ENCODE results near the gene SMG5. TPM values are rescaled to one million over a fixed set of nuclear protein-coding genes. Genes with fewer than 3 reads are reported as not detected.

SMG5 gene
- total and polyA plus RNA-seq, 8 donors, result 15.9 to 42.8 (median 26.4) TPM

- no peaks in the 10 kb centered on the region for H3K9me3 ChIP-seq
- DNase-seq (no peak), ATAC-seq (no peak), FAIRE-seq (no peak)
- no peak overlapping the region for H3K27ac ChIP-seq
- H3K4me3 ChIP-seq, result no peak overlapping the region
- peaks cover 0 to 3% (median 0%) of the 10 kb centered on the region in 3 donors for H3K4me1 ChIP-seq
- no peaks in the 10 kb centered on the region for H3K27me3 ChIP-seq
- TF ChIP-seq CTCF (IDR thresholded peaks at IDR 0.05), result no peak
- intact Hi-C loops (cut with DNase I), result no loop called here
- peaks cover 3 to 20% (median 12%) of the 10 kb centered on the region in 3 donors for H3K36me3 ChIP-seq
- WGBS, 2 donors, result 93 to 99% methylated on average over 4 of the region's 4 CpGs
Measured at GRCh38 chr1:156226782-156227181, 55.8 kb downstream of the SMG5 start.

- Histone ChIP-seq H3K36me3 (peaks cover 4 to 22% (median 12%) of the 10 kb centered on the region in 3 donors), H3K27me3 (no peaks in the 10 kb centered on the region), H3K4me3 (no peak overlapping the region), H3K9me3 (no peaks in the 10 kb centered on the region), H3K4me1 (peaks cover 0 to 3% (median 0%) of the 10 kb centered on the region in 3 donors), H3K27ac (no peak overlapping the region)
- WGBS, 2 donors, result 87% methylated on average over 2 of the region's 2 CpGs
- no peak for TF ChIP-seq CTCF (IDR thresholded peaks at IDR 0.05)
- ATAC-seq (no peak), DNase-seq (no peak), FAIRE-seq (no peak)
- intact Hi-C loops (cut with DNase I), result no loop called here
Measured at GRCh38 chr1:156226116-156226538, 56.5 kb downstream of the SMG5 start.

GRCh38 chr1:156225677-156226014 is 57.0 kb downstream of the SMG5 start:
- WGBS, 2 donors, result 9 to 10% methylated on average over 2 of the region's 2 CpGs
- TF ChIP-seq CTCF (IDR thresholded peaks at IDR 0.05), result peak in 1 of 4 donors; percentile 8
- Histone ChIP-seq H3K36me3 (peaks cover 4 to 27% (median 12%) of the 10 kb centered on the region in 3 donors), H3K27ac (no peak overlapping the region), H3K27me3 (no peaks in the 10 kb centered on the region), H3K4me3 (no peak overlapping the region), H3K9me3 (no peaks in the 10 kb centered on the region), H3K4me1 (peaks cover 0 to 3% (median 0%) of the 10 kb centered on the region in 3 donors)
- no peak for ATAC-seq
- no peak for DNase-seq
- intact Hi-C loops (cut with DNase I), result no loop called here
- no peak for FAIRE-seq

GRCh38 chr1:156221986-156222692 is 60.5 kb downstream of the SMG5 start:
- DNase-seq (no peak), FAIRE-seq (no peak), ATAC-seq (no peak)
- WGBS, 2 donors, result 93 to 94% methylated on average over 13 of the region's 13 CpGs
- TF ChIP-seq CTCF (IDR thresholded peaks at IDR 0.05), result no peak
- peaks cover 4 to 30% (median 12%) of the 10 kb centered on the region in 3 donors for H3K36me3 ChIP-seq
- H3K27ac ChIP-seq, result no peak overlapping the region
- H3K9me3 ChIP-seq, result no peaks in the 10 kb centered on the region
- H3K27me3 ChIP-seq, result no peaks in the 10 kb centered on the region
- H3K4me1 ChIP-seq, result peaks cover 0 to 18% (median 11%) of the 10 kb centered on the region in 3 donors
- H3K4me3 ChIP-seq, result no peak overlapping the region
- intact Hi-C loops (cut with DNase I), result loop anchor here in 2 of 3 donors (5.0 kb wide), 3 partner anchors 75 to 135 kb away; no protein-coding TSS in a partner anchor

GRCh38 chr1:156220226-156220625 is 62.4 kb downstream of the SMG5 start:
- Histone ChIP-seq H3K27me3 (no peaks in the 10 kb centered on the region), H3K9me3 (no peaks in the 10 kb centered on the region), H3K4me1 (peaks cover 0 to 19% (median 12%) of the 10 kb centered on the region in 3 donors), H3K4me3 (no peak overlapping the region), H3K27ac (no peak overlapping the region), H3K36me3 (peaks cover 4 to 25% (median 8%) of the 10 kb centered on the region in 3 donors)
- ATAC-seq (no peak), FAIRE-seq (no peak), DNase-seq (no peak)
- no peak for TF ChIP-seq CTCF (IDR thresholded peaks at IDR 0.05)
- WGBS, 2 donors, result 94 to 97% methylated on average over 9 of the region's 9 CpGs
- intact Hi-C loops (cut with DNase I), result loop anchor here in 2 of 3 donors (5.0 kb wide), 3 partner anchors 73 to 133 kb away; no protein-coding TSS in a partner anchor
